UCSD-AML1 (cell line): ENCODE data around the gene DNMT3L.
"Not testable (repeated sequence)": the region's sequence is repeated elsewhere in the genome, so short reads cannot be mapped to it uniquely, and the experiment has no call there.

Experiments
- DNase-seq: peaks from one replicate; lab custom pipeline; 2025; ENCODE audit not compliant: unreplicated experiment; lab: John Stamatoyannopoulos, UW

The DNMT3L gene

GRCh38 chr21:44261675-44262295 is at the start of gene DNMT3L:
TSS of gene DNMT3L (minus strand) at chr21:44261897. CDS start at chr21:44261259, 638 bp downstream.
- DNase-seq: no peak

DNA sequence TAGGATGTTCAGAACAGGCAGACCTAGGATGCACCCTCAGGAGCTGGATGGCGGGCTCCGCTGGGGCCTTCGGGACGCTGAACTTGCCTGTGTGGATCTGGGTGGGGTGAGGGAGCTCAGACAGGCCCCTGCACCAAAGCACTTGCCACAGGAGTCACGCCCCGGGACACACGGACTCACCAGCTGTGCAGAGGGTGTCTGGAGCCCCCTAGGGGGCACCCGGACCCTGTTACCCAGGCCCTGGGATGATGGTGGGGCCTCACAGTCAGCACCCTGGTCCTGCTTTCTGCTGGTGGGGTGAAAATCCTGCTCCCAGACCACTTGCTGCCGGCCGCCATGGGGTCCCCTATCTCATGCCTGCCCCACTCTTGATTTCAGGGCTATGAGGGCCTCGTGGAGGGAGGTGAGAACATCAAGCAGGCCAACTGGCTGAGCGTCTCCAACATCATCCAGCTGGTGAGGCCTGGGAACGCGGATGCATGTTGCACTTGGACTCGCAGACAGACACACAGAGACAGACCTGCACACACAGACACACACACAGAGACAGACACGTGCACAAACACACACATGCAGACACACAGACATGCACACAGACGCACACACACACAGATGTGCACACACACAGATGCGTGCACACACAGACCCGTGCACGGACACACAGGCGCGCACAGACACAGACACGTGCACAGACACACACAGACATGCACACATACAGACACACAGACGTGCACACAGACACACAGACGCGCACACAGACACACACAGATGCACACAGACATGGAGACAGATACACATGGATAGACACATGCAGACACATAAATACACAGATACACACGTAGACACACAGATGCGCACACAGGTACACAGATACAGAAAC is 49.2 kb upstream of the DNMT3L start:
- no peak for DNase-seq

- no peak for DNase-seq
Measured at GRCh38 chr21:44306936-44307704, 45.4 kb upstream of the DNMT3L start.

DNA sequence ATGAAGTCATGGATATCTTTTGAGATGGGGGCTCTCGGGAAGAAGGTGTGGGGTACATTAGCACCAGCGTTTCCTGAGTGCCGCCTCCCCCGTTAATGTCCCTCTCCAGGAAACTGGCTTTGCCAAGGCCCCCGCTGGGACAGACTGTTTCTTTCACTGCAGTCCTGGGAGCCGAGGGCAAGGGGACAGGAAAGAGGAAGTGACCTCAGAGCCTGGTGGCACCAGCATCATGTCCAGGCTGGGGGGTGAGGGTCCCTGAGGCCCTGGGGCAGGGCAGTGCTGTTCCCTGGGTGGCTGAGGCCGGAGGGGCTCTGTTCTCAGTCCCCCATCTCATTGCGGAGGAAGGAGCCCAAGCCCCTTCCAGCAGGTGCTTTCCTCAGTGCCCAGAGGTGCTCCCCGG is 44.0 kb upstream of the DNMT3L start:
- DNase-seq: no peak

- peak; percentile 50 for DNase-seq
Measured at GRCh38 chr21:44304877-44305293, 43.2 kb upstream of the DNMT3L start.

DNA sequence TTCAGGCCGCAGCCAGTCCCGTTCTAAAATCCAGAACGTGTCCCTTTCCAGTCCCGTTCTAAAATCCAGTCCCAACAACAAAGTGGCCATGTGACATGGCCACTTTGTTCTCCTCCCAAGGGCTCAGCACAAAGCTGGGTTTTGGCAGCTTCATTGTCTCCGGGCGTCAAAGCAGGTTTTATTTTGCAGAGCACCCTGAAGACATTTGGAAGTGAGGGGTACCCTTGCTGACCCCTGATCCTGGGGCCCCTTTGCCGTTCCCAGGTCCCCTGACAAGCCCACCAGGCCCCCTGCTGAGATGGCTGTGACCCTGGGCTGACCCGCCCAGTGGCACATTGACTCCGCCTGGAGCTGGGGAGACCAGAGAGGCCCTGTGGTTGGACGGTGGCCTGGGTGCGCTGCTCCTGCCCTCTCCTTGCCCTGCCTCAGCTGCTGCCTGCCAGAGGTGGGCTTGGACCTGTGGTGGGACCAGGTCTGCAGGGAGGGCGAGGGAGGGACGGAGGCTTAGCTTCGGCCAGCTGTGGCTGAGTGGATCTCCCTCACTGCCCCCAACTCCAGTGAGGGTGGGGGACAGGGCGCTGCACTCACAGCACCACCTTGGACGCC is 42.4 kb upstream of the DNMT3L start:
- no peak for DNase-seq

DNA sequence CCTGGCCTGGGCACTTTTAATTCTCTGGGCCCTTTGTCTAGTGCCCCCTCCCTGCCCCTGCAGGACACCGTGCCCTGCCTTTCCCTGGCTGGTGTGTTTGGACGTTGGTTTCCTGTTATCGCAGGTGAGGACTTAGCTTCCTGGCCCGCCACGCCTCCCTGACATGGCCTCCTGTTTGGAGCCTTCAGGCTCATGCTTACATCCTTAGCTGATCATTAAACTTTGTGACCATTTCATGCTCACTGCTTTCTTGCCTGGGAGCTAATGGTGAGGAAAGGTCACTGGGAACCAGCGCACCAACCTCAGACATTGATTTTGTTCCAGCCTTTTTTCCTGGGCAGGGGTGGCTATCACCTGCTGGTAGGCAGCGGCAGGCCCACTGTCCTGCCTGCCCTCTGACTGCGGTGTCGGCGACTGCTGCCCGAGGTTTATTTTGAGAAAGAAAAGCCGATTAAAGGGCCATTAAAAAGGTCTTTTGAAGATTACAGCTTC is 41.8 kb upstream of the DNMT3L start:
- no peak for DNase-seq

DNA sequence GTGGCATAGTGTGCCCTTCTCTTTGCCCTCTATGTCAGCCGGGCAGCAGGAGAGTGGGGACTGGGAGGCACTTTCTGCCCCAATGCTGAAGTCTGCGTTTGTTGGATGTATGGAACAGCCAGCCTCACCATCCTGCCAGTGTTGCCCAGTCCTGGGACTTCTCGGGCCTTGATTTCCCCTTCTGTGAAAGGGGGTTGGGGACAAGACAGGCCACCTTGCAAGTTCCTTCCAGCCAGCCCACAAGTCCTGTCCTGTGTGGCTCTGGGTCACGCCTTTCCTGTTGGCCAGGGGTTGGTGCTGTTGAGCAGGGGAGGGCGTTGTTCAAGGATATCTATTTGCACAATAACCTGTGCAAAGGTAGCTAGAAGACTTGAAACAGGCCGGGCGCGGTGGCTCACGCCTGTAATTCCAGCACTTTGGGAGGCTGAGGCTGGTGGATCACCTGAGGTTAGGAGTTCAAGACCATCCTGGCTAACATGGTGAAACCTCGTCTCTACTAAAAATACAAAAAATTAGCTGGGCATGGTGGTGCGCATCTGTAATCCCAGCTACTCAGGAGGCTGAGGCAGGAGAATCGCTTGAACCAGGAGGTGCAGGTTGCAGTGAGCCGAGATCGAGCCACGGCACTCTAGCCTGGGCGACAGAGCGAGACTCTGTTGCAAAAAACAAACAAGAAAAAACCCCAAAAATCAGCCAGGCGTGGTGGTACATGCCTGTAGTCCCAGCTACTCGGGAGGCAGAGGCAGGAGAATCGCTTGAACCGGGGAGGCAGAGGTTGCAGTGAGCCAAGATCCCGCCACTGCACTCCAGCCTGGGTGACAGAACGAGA is 41.1 kb upstream of the DNMT3L start:
- DNase-seq: not testable (repeated sequence)

DNA sequence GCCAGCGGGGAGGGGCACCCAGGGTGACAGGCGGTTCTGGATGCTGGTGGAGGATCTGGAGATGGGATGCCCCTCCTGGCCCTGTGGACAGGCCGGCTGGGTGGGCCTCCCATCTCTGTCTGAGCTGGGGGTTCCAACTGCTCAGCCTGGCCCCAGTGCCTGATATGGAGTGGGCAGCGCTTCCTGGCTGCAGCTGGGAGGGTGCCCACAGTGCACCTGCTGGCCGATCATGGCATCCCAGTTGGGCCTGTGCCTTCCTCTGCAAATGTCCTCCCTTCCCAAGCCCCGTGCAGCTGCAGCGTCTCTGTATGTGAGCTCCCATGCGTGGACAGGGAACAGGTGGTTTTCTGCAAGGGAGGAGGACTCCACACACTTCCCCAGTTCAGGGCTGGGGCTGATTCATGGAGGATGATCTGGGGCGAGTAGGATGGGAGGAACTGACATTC is 40.3 kb upstream of the DNMT3L start:
- DNase-seq: no peak

DNA sequence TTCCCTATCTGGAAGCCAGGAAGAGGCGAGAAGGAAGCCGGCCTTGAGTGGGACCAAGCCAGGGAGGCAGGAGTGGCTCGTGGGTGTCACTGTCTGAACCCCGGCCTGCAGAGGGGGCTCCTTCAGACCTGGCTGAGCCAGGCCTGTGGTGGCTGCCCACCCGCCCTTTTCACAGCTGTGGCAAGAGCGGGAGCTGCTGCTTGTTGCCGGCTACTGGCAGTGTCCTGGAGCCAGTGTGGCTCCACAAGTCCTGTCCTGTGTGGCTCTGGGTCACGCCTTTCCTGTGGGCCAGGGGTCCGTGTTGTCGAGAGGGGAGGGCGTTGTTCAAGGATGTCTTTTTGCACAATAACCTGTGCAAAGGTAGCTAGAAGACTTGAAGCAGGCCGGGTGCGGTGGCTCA is 39.4 kb upstream of the DNMT3L start:
- DNase-seq: no peak

DNA sequence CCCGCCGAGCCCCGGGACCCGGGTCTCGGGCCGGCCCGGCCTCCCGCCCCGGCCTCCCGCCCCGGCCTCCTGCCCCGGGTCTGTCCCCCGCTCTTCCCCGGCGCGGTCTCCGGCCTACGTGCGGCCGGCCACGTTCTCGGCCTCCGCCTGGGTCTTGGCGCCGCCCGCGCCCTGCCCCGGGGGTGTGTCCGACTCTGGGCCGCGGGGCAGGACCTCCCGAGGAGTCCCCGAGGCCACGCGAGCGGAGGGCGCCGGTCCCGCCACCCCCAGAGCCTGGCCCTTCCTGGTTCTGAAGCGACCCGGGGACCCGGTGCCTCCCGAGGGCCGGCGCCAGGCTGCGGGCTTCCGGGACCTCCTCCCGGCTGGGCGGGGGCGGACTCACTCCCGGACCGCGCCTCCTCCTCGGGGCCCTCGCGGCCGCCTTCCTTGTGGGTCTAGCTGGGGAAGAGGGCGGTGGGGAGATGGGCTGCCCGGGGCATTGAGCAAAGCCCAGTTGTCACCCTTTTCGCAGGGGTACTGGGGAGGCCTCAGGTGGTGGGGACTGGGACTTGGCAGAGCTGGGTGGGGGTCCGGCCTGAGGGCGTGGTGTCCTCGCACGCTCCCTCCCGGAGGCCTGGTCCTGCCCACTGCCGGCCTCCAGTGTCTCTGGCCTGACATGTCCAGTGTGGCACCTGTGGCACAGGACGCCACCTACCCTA is 38.7 kb upstream of the DNMT3L start:
- DNase-seq: peak; percentile 70

GRCh38 chr21:44299458-44300261 is 38.0 kb upstream of the DNMT3L start, which contains the start of gene PFKL:
TSS of gene PFKL (plus strand) at chr21:44300053. CDS start at chr21:44300106, 53 bp downstream.
- DNase-seq: peak; percentile 78

- no peak for DNase-seq
Measured at GRCh38 chr21:44299085-44299457, 37.4 kb upstream of the DNMT3L start.

- no peak for DNase-seq
Measured at GRCh38 chr21:44298301-44298700, 36.6 kb upstream of the DNMT3L start.

- peak; percentile 80 for DNase-seq
Measured at GRCh38 chr21:44297525-44298290, 36.0 kb upstream of the DNMT3L start.

GRCh38 chr21:44296916-44297315 is 35.2 kb upstream of the DNMT3L start:
- DNase-seq: no peak

GRCh38 chr21:44296103-44296519 is 34.4 kb upstream of the DNMT3L start:
- DNase-seq: no peak

- DNase-seq: no peak
Measured at GRCh38 chr21:44295646-44296045, 33.9 kb upstream of the DNMT3L start.
